ENCODE measurements around the gene GPRC5C. TPM values are rescaled to one million over a fixed set of nuclear protein-coding genes. Genes with fewer than 3 reads are reported as not detected.
A peak's percentile ranks its signal among the peaks of the same experiment; 100 is the strongest.

GPRC5C gene
- total and polyA plus RNA-seq, 2 donors (not counting 1 experiment from before 2014, with no cell fraction given) = 0.66 to 1.1 TPM

GRCh38 chr17:74477411-74477810 lies 45.5 kb downstream of the GPRC5C start:
- Histone ChIP-seq H3K4me2 (replicated peaks; ENCODE audit: low read depth, low read length, poor library complexity, severe bottlenecking) (no peak overlapping the region), H3K9ac (ENCODE audit: low read length) (no peak overlapping the region), H3K4me3 (ENCODE audit: control extremely low read depth in 1 of 5, extremely low read depth in 1 of 5, insufficient read depth in 1 of 5, low read depth in 2 of 5, low read length in 4 of 5) (no peak overlapping the region), H3K79me2 (ENCODE audit: control insufficient read depth, insufficient read depth, low read length) (no peaks in the 10 kb centered on the region), H3K36me3 (replicated peaks in 1 of 2; ENCODE audit: control extremely low read depth in 1 of 2, control insufficient read depth in 1 of 2, extremely low read depth in 1 of 2, insufficient read depth in 2 of 2, low read length in 1 of 2) (peaks cover 0 to 2% of the 10 kb centered on the region in 2 experiments), H2AFZ (ENCODE audit: insufficient read depth, low read depth, low read length, poor library complexity, severe bottlenecking) (no peak overlapping the region), H3K27me3 (replicated peaks in 1 of 4; ENCODE audit: control extremely low read depth in 1 of 4, control insufficient read depth in 3 of 4, insufficient read depth in 4 of 4, low read length in 3 of 4) (no peaks in the 10 kb centered on the region), H3K27ac (ENCODE audit: low read length in 2 of 2) (no peak overlapping the region), H4K20me1 (ENCODE audit: control insufficient read depth, insufficient read depth, low read length, poor library complexity, severe bottlenecking) (no peaks in the 10 kb centered on the region), H3K9me3 (ENCODE audit: control extremely low read depth in 1 of 3, control insufficient read depth in 2 of 3, insufficient read depth in 1 of 3, low read length in 2 of 3) (peaks cover 0 to 22% (median 11%) of the 10 kb centered on the region in 3 donors), H3K4me1 (ENCODE audit: control insufficient read depth in 2 of 2, insufficient read depth in 2 of 2, low read length in 2 of 2) (peaks cover 10 to 21% of the 10 kb centered on the region in 2 donors)
- Mint-ChIP-seq H3K9me3 (ENCODE audit: insufficient read depth) (peaks cover 7% of the 10 kb centered on the region), H3K4me1 (peaks cover 18% of the 10 kb centered on the region), H3K4me3 (no peak overlapping the region), H3K27ac (no peak overlapping the region), H3K27me3 (no peaks in the 10 kb centered on the region)
- DNase-seq = no peak
- ChIA-PET POLR2A (no interaction called here), CTCF (interaction anchor here (0.9 to 1.0 kb wide), 2 partner anchors 108 to 1227 kb away, joined by 4 read pairs; no protein-coding TSS in a partner anchor)
- TF ChIP-seq EZH2 (IDR thresholded peaks at IDR 0.05; ENCODE audit: borderline replicate concordance, insufficient read depth, low read depth, low read length, poor library complexity, severe bottlenecking) (no peak), CTCF (IDR thresholded peaks at IDR 0.05) (no peak)
- ATAC-seq (ENCODE audit: low read depth) = no peak
- 80% methylated on average over 1 of the region's 4 CpGs for WGBS (ENCODE audit: insufficient coverage)
- intact Hi-C loops (cut with micrococcal nuclease) = no loop called here

- peaks cover 10 to 21% of the 10 kb centered on the region in 2 donors for H3K4me1 ChIP-seq (ENCODE audit: control insufficient read depth in 2 of 2, insufficient read depth in 2 of 2, low read length in 2 of 2)
- Mint-ChIP-seq H3K9me3 (ENCODE audit: insufficient read depth) (peaks cover 7% of the 10 kb centered on the region), H3K4me3 (peak overlapping the region; percentile 21), H3K27ac (no peak overlapping the region), H3K4me1 (peaks cover 18% of the 10 kb centered on the region), H3K27me3 (no peaks in the 10 kb centered on the region)
- no peaks in the 10 kb centered on the region for H4K20me1 ChIP-seq (ENCODE audit: control insufficient read depth, insufficient read depth, low read length, poor library complexity, severe bottlenecking)
- TF ChIP-seq EZH2 (IDR thresholded peaks at IDR 0.05; ENCODE audit: borderline replicate concordance, insufficient read depth, low read depth, low read length, poor library complexity, severe bottlenecking) = no peak
- no peak for TF ChIP-seq CTCF (IDR thresholded peaks at IDR 0.05)
- ChIA-PET CTCF (interaction anchor here (0.7 to 0.8 kb wide), 4 partner anchors 20 to 316 kb away, joined by 3 to 4 read pairs (median 3); no protein-coding TSS in a partner anchor), POLR2A (no interaction called here)
- 41% methylated on average over 2 of the region's 6 CpGs for WGBS (ENCODE audit: insufficient coverage)
- H3K36me3 ChIP-seq (replicated peaks in 1 of 2; ENCODE audit: control extremely low read depth in 1 of 2, control insufficient read depth in 1 of 2, extremely low read depth in 1 of 2, insufficient read depth in 2 of 2, low read length in 1 of 2) = peaks cover 0 to 2% of the 10 kb centered on the region in 2 experiments
- no peak overlapping the region for H3K9ac ChIP-seq (ENCODE audit: low read length)
- H3K4me3 ChIP-seq (ENCODE audit: control extremely low read depth in 1 of 5, extremely low read depth in 1 of 5, insufficient read depth in 1 of 5, low read depth in 2 of 5, low read length in 4 of 5) = no peak overlapping the region
- no peaks in the 10 kb centered on the region for H3K79me2 ChIP-seq (ENCODE audit: control insufficient read depth, insufficient read depth, low read length)
- ATAC-seq (ENCODE audit: low read depth) (peak; percentile 43), DNase-seq (peak; percentile 39)
- peaks cover 0 to 22% (median 11%) of the 10 kb centered on the region in 3 donors for H3K9me3 ChIP-seq (ENCODE audit: control extremely low read depth in 1 of 3, control insufficient read depth in 2 of 3, insufficient read depth in 1 of 3, low read length in 2 of 3)
- no peaks in the 10 kb centered on the region for H3K27me3 ChIP-seq (replicated peaks in 1 of 4; ENCODE audit: control extremely low read depth in 1 of 4, control insufficient read depth in 3 of 4, insufficient read depth in 4 of 4, low read length in 3 of 4)
- intact Hi-C loops (cut with micrococcal nuclease) = no loop called here
- no peak overlapping the region for H3K27ac ChIP-seq (ENCODE audit: low read length in 2 of 2)
- peak overlapping the region; percentile 28 for H3K4me2 ChIP-seq (replicated peaks; ENCODE audit: low read depth, low read length, poor library complexity, severe bottlenecking)
- H2AFZ ChIP-seq (ENCODE audit: insufficient read depth, low read depth, low read length, poor library complexity, severe bottlenecking) = no peak overlapping the region
These were observed 46.7 kb downstream of the GPRC5C start for GRCh38 chr17:74478420-74479100.

Measured in B cell (primary cell).